Erythroblast (primary cell): ENCODE data around the gene TTC28.

Experiments
- GATA1 ChIP-seq: IDR thresholded peaks from 2 replicates; pipeline ENCODE4 v1.6.1; 2011; ENCODE audit warnings: low read depth, mild to moderate bottlenecking, control low read depth, low read length, moderate library complexity
- POLR2A ChIP-seq: IDR thresholded peaks from 2 replicates; pipeline ENCODE4 v1.6.1; 2011; ENCODE audit warnings: mild to moderate bottlenecking, low read length

DNA sequence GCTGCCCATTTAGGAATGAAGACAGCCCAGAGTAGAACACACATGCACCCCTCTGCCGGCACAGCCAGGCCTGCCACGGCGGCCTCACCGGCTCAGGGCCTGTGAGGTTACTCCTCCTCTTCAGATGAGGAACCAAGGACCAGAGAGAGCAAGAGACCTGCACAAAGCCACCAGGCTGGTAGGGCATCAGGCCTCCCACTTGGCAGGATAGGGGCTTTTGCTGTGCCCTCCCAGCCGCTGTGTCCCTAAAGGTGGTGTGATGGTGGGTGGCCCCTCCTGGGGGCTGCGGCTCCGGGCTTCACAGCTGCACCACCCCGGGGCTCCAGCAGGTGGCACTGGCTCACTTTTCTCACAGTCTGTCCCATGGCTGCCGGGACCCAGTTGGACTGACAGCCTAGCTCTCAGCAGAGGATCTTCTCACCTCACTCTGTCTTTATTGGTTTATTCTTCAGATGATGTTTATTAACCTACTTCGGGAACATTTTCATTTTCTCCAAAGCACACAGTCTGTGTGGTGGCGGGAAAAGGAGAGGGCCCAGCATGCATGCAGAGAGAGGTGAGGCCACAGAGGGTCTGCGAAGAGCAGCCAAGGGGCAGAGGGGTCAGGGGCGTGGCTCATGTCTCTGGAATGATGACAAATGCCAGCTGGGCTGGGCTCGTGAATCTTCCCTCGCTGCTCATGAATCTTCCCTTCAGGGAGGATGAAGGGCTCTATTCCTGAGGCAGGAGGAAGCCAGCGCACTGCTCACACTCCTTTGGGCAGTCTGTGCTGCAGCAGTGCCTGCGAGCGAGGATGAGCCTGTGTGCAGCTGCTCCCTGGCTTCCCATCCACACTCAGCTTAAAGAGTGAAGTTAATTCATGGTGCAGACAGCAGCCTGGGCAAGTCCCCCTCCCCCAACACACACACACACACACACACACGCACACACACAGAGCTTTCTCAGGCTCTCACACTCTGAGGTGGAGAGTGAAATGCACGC, 659.5 kb downstream of the TTC28 start:
- TF ChIP-seq POLR2A (no peak), GATA1 (no peak)
